Activated T-cell treated with anti-CD3 and anti-CD28 coated beads, Interleukin-2, amount 50 U/mL, for 4 hours (primary cell): ENCODE data around the gene SLC7A6OS. TPM values are rescaled to one million over a fixed set of nuclear protein-coding genes. Genes with fewer than 3 reads are reported as not detected.

ENCODE experiments used
- ATAC-seq, 2 donors: fragments of 200-7000 bp; cut with Tn5 transposase; one replicate each; pipeline ENCODE4 v1.10.0; 2021
- DNase-seq: peaks from one replicate; pipeline ENCODE4 v3.0.0-alpha.2; 2020
- H3K27me3 Mint-ChIP-seq: one replicate; pipeline ENCODE4 v1.8.0; 2021; ENCODE audit warnings: low read depth, mixed read lengths
- H3K36me3 Mint-ChIP-seq: one replicate; pipeline ENCODE4 v1.8.0; 2022; ENCODE audit warnings: mixed read lengths; ENCODE audit not compliant: insufficient read depth
- H3K4me1 Mint-ChIP-seq: one replicate; pipeline ENCODE4 v1.8.0; 2021; ENCODE audit warnings: low read depth, mixed read lengths
- H3K4me3 Mint-ChIP-seq: one replicate; pipeline ENCODE4 v1.8.0; 2021; ENCODE audit warnings: mild to moderate bottlenecking, moderate library complexity, mixed read lengths
- H3K9me3 Mint-ChIP-seq: one replicate; pipeline ENCODE4 v1.8.0; 2021; ENCODE audit warnings: mixed read lengths
- total RNA-seq, 3 donors: library from RNA; stranded (reverse); gene quantifications; one replicate each; pipeline ENCODE4 v1.2.1, GENCODE V29; 2021

The SLC7A6OS gene
- total RNA-seq, 3 donors from 2014 or later: 19.0 to 27.6 (median 21.5) TPM

GRCh38 chr16:68250951-68251350 is 59.8 kb downstream of the SLC7A6OS start:
- Mint-ChIP-seq H3K9me3 (no peaks in the 10 kb centered on the region), H3K4me3 (no peak overlapping the region), H3K4me1 (peaks cover 10% of the 10 kb centered on the region), H3K36me3 (peaks cover 12% of the 10 kb centered on the region), H3K27me3 (no peaks in the 10 kb centered on the region)
- DNase-seq (no peak), ATAC-seq (no peak)

- no peak overlapping the region for H3K4me3 Mint-ChIP-seq
- H3K36me3 Mint-ChIP-seq: peaks cover 12% of the 10 kb centered on the region
Observed at GRCh38 chr16:68249371-68249770, 61.4 kb downstream of the SLC7A6OS start.

More at GRCh38 chr16:68249371-68249770, 61.4 kb downstream of the SLC7A6OS start:
- Mint-ChIP-seq H3K27me3 (no peaks in the 10 kb centered on the region), H3K4me1 (peaks cover 19% of the 10 kb centered on the region), H3K9me3 (no peaks in the 10 kb centered on the region)
- ATAC-seq: no peak
- no peak for DNase-seq

Other genes starting within 250 kb of the SLC7A6OS start
- gene NFATC3, start 225.6 kb downstream of the SLC7A6OS start, total RNA-seq: 10 to 100 TPM; 64.8 to 72.3 (median 65.3) TPM
- 1 to 10 TPM in 1 of 3 donors, under 1 TPM in 2; 0.53 to 1.3 (median 0.68) TPM for gene ESRP2, start 74.8 kb downstream of the SLC7A6OS start, total RNA-seq
- gene PLA2G15, start 65.6 kb downstream of the SLC7A6OS start, total RNA-seq: 10 to 100 TPM in 1 of 3 donors, 1 to 10 TPM in 2; 7.4 to 11.0 (median 7.9) TPM
- gene SLC7A6, start 46.4 kb downstream of the SLC7A6OS start, total RNA-seq: 100 to 1,000 TPM in 2 of 3 donors, 10 to 100 TPM in 1; 91.3 to 103 (median 103) TPM
- 10 to 100 TPM; 60.3 to 66.8 (median 63.0) TPM for gene PRMT7, start 73 bp upstream of the SLC7A6OS start, total RNA-seq
- under 1 TPM; 0.24 to 0.71 (median 0.40) TPM for gene SMPD3, start 137.6 kb upstream of the SLC7A6OS start, total RNA-seq
- gene ZFP90, start 228.3 kb upstream of the SLC7A6OS start, total RNA-seq: 10 to 100 TPM; 12.2 to 13.4 (median 12.6) TPM